HG03066 (cell line): ENCODE measurements around the gene SPG7.
"Not testable (repeated sequence)": the region's sequence is repeated elsewhere in the genome, so short reads cannot be mapped to it uniquely, and the experiment has no call there.

Source experiments
- ATAC-seq: cut with Tn5 transposase; IDR thresholded peaks from one replicate; pipeline ENCODE4 v1.9.1; 2021; ENCODE audit warnings: low read depth; ENCODE audit not compliant: unreplicated experiment

The SPG7 gene

GRCh38 chr16:89561142-89561883, 53.1 kb downstream of the SPG7 start:
- ATAC-seq = no peak

GRCh38 chr16:89561884-89562599, 53.8 kb downstream of the SPG7 start:
- no peak for ATAC-seq

- ATAC-seq = no peak
These were observed 54.7 kb downstream of the SPG7 start for GRCh38 chr16:89562939-89563338.

GRCh38 chr16:89563639-89564392, 55.6 kb downstream of the SPG7 start:
- ATAC-seq = no peak

- no peak for ATAC-seq
These were observed 56.5 kb downstream of the SPG7 start for GRCh38 chr16:89564476-89565255.

GRCh38 chr16:89565256-89565505, 57.0 kb downstream of the SPG7 start:
- ATAC-seq = no peak

GRCh38 chr16:89565506-89566372, 57.5 kb downstream of the SPG7 start:
- no peak for ATAC-seq

- no peak for ATAC-seq
These were observed 59.7 kb downstream of the SPG7 start for GRCh38 chr16:89567656-89568594.

GRCh38 chr16:89569506-89570341, 61.5 kb downstream of the SPG7 start:
- no peak for ATAC-seq

- ATAC-seq = no peak
These were observed 62.2 kb downstream of the SPG7 start for GRCh38 chr16:89570342-89570923.

GRCh38 chr16:89570983-89571598, 62.9 kb downstream of the SPG7 start:
- not testable (repeated sequence) for ATAC-seq

GRCh38 chr16:89571636-89572035, 63.4 kb downstream of the SPG7 start:
- ATAC-seq = no peak

- no peak for ATAC-seq
These were observed 63.9 kb downstream of the SPG7 start for GRCh38 chr16:89572073-89572484.

- no peak for ATAC-seq
These were observed 64.4 kb downstream of the SPG7 start for GRCh38 chr16:89572485-89573205.

- ATAC-seq = no peak
These were observed 65.8 kb downstream of the SPG7 start for GRCh38 chr16:89573826-89574680.
